Kidney (tissue), 14 donors: ENCODE measurements around the gene SYT11. TPM values are rescaled to one million over a fixed set of nuclear protein-coding genes. Genes with fewer than 3 reads are reported as not detected.

ENCODE experiments used
- DNase-seq, 5 donors: peaks; one replicate each; pipeline ENCODE4 v3.0.0-alpha.2; 2013 to 2020
- FAIRE-seq: peaks from 2 replicates; lab custom pipeline; 2012; peaks lifted over from hg19 to GRCh38; lab: Jason Lieb, UNC
- H3K27ac ChIP-seq, 2 donors: one replicate each; pipeline ENCODE4 v1.7.0; 2013; ENCODE audit warnings: low read depth in 2 of 2, low read length in 2 of 2, inconsistent platforms in 1 of 2
- H3K27me3 ChIP-seq: one replicate; pipeline ENCODE4 v1.7.1; 2013; ENCODE audit warnings: low read length, inconsistent platforms; ENCODE audit not compliant: control insufficient read depth, insufficient read depth
- H3K36me3 ChIP-seq, 3 donors: one replicate each; pipeline versions ENCODE4 v1.7.0 to v1.7.1; 2013; ENCODE audit warnings: low read length in 3 of 3, control low read depth in 1 of 3, inconsistent platforms in 1 of 3; ENCODE audit not compliant: insufficient read depth in 3 of 3, control insufficient read depth in 2 of 3
- H3K4me1 ChIP-seq, 3 donors: one replicate each; pipeline versions ENCODE4 v1.7.0 to v1.7.1; 2013; ENCODE audit warnings: low read length in 3 of 3, inconsistent platforms in 1 of 3, low read depth in 1 of 3; ENCODE audit not compliant: control insufficient read depth in 2 of 3, insufficient read depth in 2 of 3
- H3K4me3 ChIP-seq, 3 donors: one replicate each; pipeline versions ENCODE4 v1.7.0 to v1.8.1; 2013; ENCODE audit warnings: low read length in 3 of 3, control low read depth in 1 of 3, inconsistent platforms in 1 of 3
- H3K9ac ChIP-seq, 3 donors: one replicate each; pipeline versions ENCODE4 v1.7.0 to v1.7.1; 2013; ENCODE audit warnings: low read length in 3 of 3, control low read depth in 1 of 3, inconsistent platforms in 1 of 3
- H3K9me3 ChIP-seq, 3 donors: one replicate each; pipeline versions ENCODE4 v1.7.0 to v1.7.1; 2013; ENCODE audit warnings: low read length in 3 of 3, control low read depth in 1 of 3, inconsistent platforms in 1 of 3; ENCODE audit not compliant: control insufficient read depth in 2 of 3, insufficient read depth in 1 of 3
- CTCF ChIP-seq: IDR thresholded peaks from 3 replicates; pipeline ENCODE4 v1.5.1; 2012; ENCODE audit warnings: mild to moderate bottlenecking, moderate library complexity, borderline replicate concordance; ENCODE audit not compliant: insufficient read depth; ENCODE audit errors: extremely low read depth
- intact Hi-C: fragments of 100-400 bp; cut with DNase I; formaldehyde crosslinking; loops from one replicate; pipeline ENCODE4 v1.11.1; 2022
- polyA plus RNA-seq: library from polyadenylated mRNA; stranded (reverse); fragments of 350-450 nt; fragmentation: Illumina TruSeq; extraction: RNeasy Lipid Tissue Mini Kit (QIAGEN cat#74804); gene quantifications from one replicate; pipeline ENCODE4 v1.2.3, GENCODE V29; 2014; ENCODE audit warnings: low read depth, low replicate concordance; ENCODE audit not compliant: insufficient read depth
- total RNA-seq: library from RNA; stranded (reverse); fragmentation: NEBNext Ultra II Directional; extraction: Animal tissue kit (Norgen Biotek cat#: 25700); gene quantifications from one replicate; pipeline ENCODE4 v1.2.1, GENCODE V29; 2021
- donor health status: control.
- donor health status: control.
- donor health status: control.
- donor health status: control.
- donor health status: control.
- donor health status: DM: yes; HTN: yes; CAD: no.
- donor health status: Normal renal cell carcinoma (clear cell type).

Gene SYT11
- total and polyA plus RNA-seq, 2 donors from 2014 or later = 8.4 to 16.8 TPM

- Histone ChIP-seq H3K36me3 (peaks cover 3 to 31% (median 19%) of the 10 kb centered on the region in 3 donors), H3K27me3 (no peaks in the 10 kb centered on the region), H3K4me3 (no peak overlapping the region), H3K9me3 (no peaks in the 10 kb centered on the region), H3K9ac (no peak overlapping the region), H3K27ac (no peak overlapping the region), H3K4me1 (no peaks in the 10 kb centered on the region)
- TF ChIP-seq CTCF = no peak
- intact Hi-C loops = no loop called here
- FAIRE-seq (no peak), DNase-seq (no peak)
Observed at GRCh38 chr1:155816351-155816750, 43.0 kb upstream of the SYT11 start.

GRCh38 chr1:155827450-155827849 lies 31.9 kb upstream of the SYT11 start:
- no peak overlapping the region for H3K4me3 ChIP-seq
- peaks cover 0 to 2% (median 0%) of the 10 kb centered on the region in 3 donors for H3K4me1 ChIP-seq
- no peak for DNase-seq
- no peak overlapping the region for H3K9ac ChIP-seq
- FAIRE-seq = no peak
- no peak for TF ChIP-seq CTCF
- no peaks in the 10 kb centered on the region for H3K27me3 ChIP-seq
- H3K9me3 ChIP-seq = no peaks in the 10 kb centered on the region
- H3K36me3 ChIP-seq = peaks cover 0 to 12% (median 3%) of the 10 kb centered on the region in 3 donors
- intact Hi-C loops = no loop called here
- H3K27ac ChIP-seq = no peak overlapping the region

- no peak overlapping the region for H3K4me3 ChIP-seq
- DNase-seq (no peak), FAIRE-seq (no peak)
- H3K36me3 ChIP-seq = peaks cover 0 to 4% (median under 1%) of the 10 kb centered on the region in 3 donors
- H3K9me3 ChIP-seq = no peaks in the 10 kb centered on the region
- H3K27me3 ChIP-seq = no peaks in the 10 kb centered on the region
- peaks cover 0 to 2% (median 0%) of the 10 kb centered on the region in 3 donors for H3K4me1 ChIP-seq
- H3K27ac ChIP-seq = no peak overlapping the region
- intact Hi-C loops = no loop called here
- TF ChIP-seq CTCF = no peak
- no peak overlapping the region for H3K9ac ChIP-seq
Observed at GRCh38 chr1:155831279-155831976, 27.9 kb upstream of the SYT11 start.
